ENCODE data around the gene LRMDA. TPM values are rescaled to one million over a fixed set of nuclear protein-coding genes. Genes with fewer than 3 reads are reported as not detected.
A peak's percentile ranks its signal among the peaks of the same experiment; 100 is the strongest.

LRMDA gene
- total RNA-seq, 3 donors from 2014 or later (not counting 1 experiment from before 2014, with no cell fraction given), result 1.4 to 2.4 (median 2.1) TPM

- no peak for TF ChIP-seq CTCF (IDR thresholded peaks at IDR 0.05)
- Mint-ChIP-seq H3K4me3 (peak overlapping the region; percentile 89), H3K9me3 (no peaks in the 10 kb centered on the region), H3K36me3 (no peaks in the 10 kb centered on the region), H3K27ac (no peak overlapping the region), H3K27me3 (ENCODE audit: low read depth in 2 of 2) (peaks cover 48 to 68% of the 10 kb centered on the region in 2 donors), H3K4me1 (peaks cover 7 to 28% of the 10 kb centered on the region in 2 donors)
- Histone ChIP-seq H3K27me3 (ENCODE audit: control insufficient read depth, insufficient read depth, low read length) (peaks cover 45% of the 10 kb centered on the region), H3K36me3 (ENCODE audit: control insufficient read depth, insufficient read depth, low read length) (no peaks in the 10 kb centered on the region), H3K4me1 (ENCODE audit: control insufficient read depth, insufficient read depth, low read length) (peaks cover 34% of the 10 kb centered on the region), H3K4me3 (ENCODE audit: low read length) (peak overlapping the region; percentile 58), H3K27ac (ENCODE audit: low read length) (no peak overlapping the region), H3K9me3 (ENCODE audit: control insufficient read depth, insufficient read depth, low read length) (no peaks in the 10 kb centered on the region)
- intact Hi-C loops (cut with micrococcal nuclease), result no loop called here
- under 1% methylated on average over 27 of the region's 27 CpGs for WGBS (ENCODE audit: insufficient coverage)
- DNase-seq (no peak), ATAC-seq (no peak)
Observed at GRCh38 chr10:75408509-75408875, 22.9 kb upstream of the LRMDA start.

- peak overlapping the region; percentile 58 for H3K4me3 ChIP-seq (ENCODE audit: low read length)
- H3K27me3 Mint-ChIP-seq (ENCODE audit: low read depth in 2 of 2), result peaks cover 46 to 66% of the 10 kb centered on the region in 2 donors
- H3K27ac ChIP-seq (ENCODE audit: low read length), result no peak overlapping the region
Observed at GRCh38 chr10:75408911-75409885, 22.2 kb upstream of the LRMDA start.

GRCh38 chr10:75410132-75411005, 21.1 kb upstream of the LRMDA start:
- Histone ChIP-seq H3K27me3 (ENCODE audit: control insufficient read depth, insufficient read depth, low read length) (peaks cover 38% of the 10 kb centered on the region), H3K4me1 (ENCODE audit: control insufficient read depth, insufficient read depth, low read length) (peaks cover 27% of the 10 kb centered on the region), H3K4me3 (ENCODE audit: low read length) (no peak overlapping the region), H3K27ac (ENCODE audit: low read length) (no peak overlapping the region), H3K36me3 (ENCODE audit: control insufficient read depth, insufficient read depth, low read length) (no peaks in the 10 kb centered on the region), H3K9me3 (ENCODE audit: control insufficient read depth, insufficient read depth, low read length) (no peaks in the 10 kb centered on the region)
- no peak overlapping the region for H3K27ac Mint-ChIP-seq
- H3K4me3 Mint-ChIP-seq, result peak overlapping the region; percentile 81
- H3K9me3 Mint-ChIP-seq, result no peaks in the 10 kb centered on the region
- WGBS (ENCODE audit: insufficient coverage), result 90% methylated on average over 9 of the region's 10 CpGs
- ATAC-seq, result no peak
- intact Hi-C loops (cut with micrococcal nuclease), result no loop called here
- H3K4me1 Mint-ChIP-seq, result peaks cover 7 to 23% of the 10 kb centered on the region in 2 donors
- H3K27me3 Mint-ChIP-seq (ENCODE audit: low read depth in 2 of 2), result peaks cover 44 to 63% of the 10 kb centered on the region in 2 donors
- no peak for TF ChIP-seq CTCF (IDR thresholded peaks at IDR 0.05)
- no peak for DNase-seq
- H3K36me3 Mint-ChIP-seq, result no peaks in the 10 kb centered on the region

More at GRCh38 chr10:75408911-75409885, 22.2 kb upstream of the LRMDA start:
- Histone ChIP-seq H3K36me3 (ENCODE audit: control insufficient read depth, insufficient read depth, low read length) (no peaks in the 10 kb centered on the region), H3K27me3 (ENCODE audit: control insufficient read depth, insufficient read depth, low read length) (peaks cover 40% of the 10 kb centered on the region), H3K4me1 (ENCODE audit: control insufficient read depth, insufficient read depth, low read length) (peaks cover 32% of the 10 kb centered on the region), H3K9me3 (ENCODE audit: control insufficient read depth, insufficient read depth, low read length) (no peaks in the 10 kb centered on the region)
- H3K27ac Mint-ChIP-seq, result no peak overlapping the region
- H3K36me3 Mint-ChIP-seq, result no peaks in the 10 kb centered on the region
- peak in 1 of 2 donors; percentile 44 for DNase-seq
- intact Hi-C loops (cut with micrococcal nuclease), result no loop called here
- WGBS (ENCODE audit: insufficient coverage), result 2% methylated on average over 76 of the region's 76 CpGs
- ATAC-seq, result peak; percentile 73 to 86 (median 85)
- peak overlapping the region; percentile 89 for H3K4me3 Mint-ChIP-seq
- TF ChIP-seq CTCF (IDR thresholded peaks at IDR 0.05), result no peak
- no peaks in the 10 kb centered on the region for H3K9me3 Mint-ChIP-seq
- H3K4me1 Mint-ChIP-seq, result peaks cover 7 to 23% of the 10 kb centered on the region in 2 donors

Data from natural killer cell (primary cell).